ENCODE results near the gene DNAH6. TPM values are rescaled to one million over a fixed set of nuclear protein-coding genes. Genes with fewer than 3 reads are reported as not detected.

DNAH6 gene
- total RNA-seq, 1 experiment from 2014 or later: 0.39 TPM

GRCh38 chr2:84705858-84706257 is 189.6 kb downstream of the DNAH6 start:
- peaks cover 27% of the 10 kb centered on the region for H3K9me3 Mint-ChIP-seq
- H3K4me1 Mint-ChIP-seq: no peaks in the 10 kb centered on the region
- POLR2A ChIA-PET: no interaction called here
- H3K36me3 Mint-ChIP-seq: 0 out of 2 replicates have a peak, but pooled peaks cover 4% of the 10 kb centered on the region
- TF ChIP-seq ZNF232 (CRISPR knock-in tag; IDR thresholded peaks at IDR 0.05) (no peak), CREB1 (CRISPR knock-in tag; IDR thresholded peaks at IDR 0.05) (no peak), NFE2L1 (CRISPR knock-in tag; IDR thresholded peaks at IDR 0.05) (no peak), ZMAT4 (CRISPR knock-in tag; IDR thresholded peaks at IDR 0.05) (no peak), FOXJ3 (CRISPR knock-in tag; IDR thresholded peaks at IDR 0.05; ENCODE audit: borderline replicate concordance) (no peak), ZNF532 (CRISPR knock-in tag; IDR thresholded peaks at IDR 0.05; ENCODE audit: borderline replicate concordance) (no peak), TEAD1 (CRISPR knock-in tag; IDR thresholded peaks at IDR 0.05) (no peak), PRRX2 (CRISPR knock-in tag; IDR thresholded peaks at IDR 0.05) (no peak), JAZF1 (CRISPR knock-in tag; IDR thresholded peaks at IDR 0.05) (no peak), ATF2 (CRISPR knock-in tag; IDR thresholded peaks at IDR 0.05; ENCODE audit: borderline replicate concordance, low read depth) (no peak), NR3C1 (CRISPR knock-in tag; conservative IDR thresholded peaks at IDR 0.05; ENCODE audit: low read depth) (no peak), NFYB (CRISPR knock-in tag; conservative IDR thresholded peaks at IDR 0.05; ENCODE audit: low read depth) (no peak), CTCF (IDR thresholded peaks at IDR 0.05) (no peak), EMX1 (CRISPR knock-in tag; IDR thresholded peaks at IDR 0.05) (no peak), ZNF263 (CRISPR knock-in tag; IDR thresholded peaks at IDR 0.05; ENCODE audit: low read depth) (no peak), ATF1 (CRISPR knock-in tag; IDR thresholded peaks at IDR 0.05) (no peak), ZNF396 (CRISPR knock-in tag; IDR thresholded peaks at IDR 0.05; ENCODE audit: borderline replicate concordance) (no peak), PREB (CRISPR knock-in tag; IDR thresholded peaks at IDR 0.05; ENCODE audit: borderline replicate concordance) (no peak), RELA (CRISPR knock-in tag; IDR thresholded peaks at IDR 0.05; ENCODE audit: borderline replicate concordance) (no peak), CBFB (CRISPR knock-in tag; IDR thresholded peaks at IDR 0.05; ENCODE audit: low read depth) (no peak)
- ATAC-seq (no peak), DNase-seq (ENCODE audit: low spot score) (no peak)
- CTCF ChIA-PET: interaction anchor here (1.2 kb wide), 1 partner anchor 36 kb away, joined by 3 read pairs; no protein-coding TSS in a partner anchor
- H3K4me3 Mint-ChIP-seq: no peak overlapping the region
- no peak overlapping the region for H3K27ac Mint-ChIP-seq
- H3K27me3 Mint-ChIP-seq (ENCODE audit: low read depth): no peaks in the 10 kb centered on the region

Data from WTC11 (cell line).